ENCODE measurements around the gene IL1RN.

Gene IL1RN

GRCh38 chr2:113104054-113104611, 23.3 kb upstream of the IL1RN start:
- DNase-seq: no peak

- DNase-seq: no peak
Measured at GRCh38 chr2:113105047-113105785, 22.2 kb upstream of the IL1RN start.

GRCh38 chr2:113111121-113111520, 16.3 kb upstream of the IL1RN start:
- DNase-seq: no peak

- no peak for DNase-seq
Measured at GRCh38 chr2:113111823-113112287, 15.5 kb upstream of the IL1RN start.

- no peak for DNase-seq
Measured at GRCh38 chr2:113112441-113112840, 15.0 kb upstream of the IL1RN start.

- no peak for DNase-seq
Measured at GRCh38 chr2:113112871-113113270, 14.5 kb upstream of the IL1RN start.

GRCh38 chr2:113113807-113114206, 13.6 kb upstream of the IL1RN start:
- no peak for DNase-seq

- DNase-seq: no peak
Measured at GRCh38 chr2:113114224-113114945, 13.0 kb upstream of the IL1RN start.

GRCh38 chr2:113114996-113115395, 12.4 kb upstream of the IL1RN start:
- no peak for DNase-seq

- no peak for DNase-seq
Measured at GRCh38 chr2:113116100-113116958, 11.1 kb upstream of the IL1RN start.

- no peak for DNase-seq
Measured at GRCh38 chr2:113117541-113118262, 9.7 kb upstream of the IL1RN start.

- DNase-seq: no peak
Measured at GRCh38 chr2:113118263-113118657, 9.1 kb upstream of the IL1RN start.

- no peak for DNase-seq
Measured at GRCh38 chr2:113119111-113119510, 8.3 kb upstream of the IL1RN start.

- DNase-seq: no peak
Measured at GRCh38 chr2:113120861-113121260, 6.5 kb upstream of the IL1RN start.

- no peak for DNase-seq
Measured at GRCh38 chr2:113122364-113122763, 5.0 kb upstream of the IL1RN start.

- DNase-seq: no peak
Measured at GRCh38 chr2:113123726-113124125, 3.7 kb upstream of the IL1RN start.

- no peak for DNase-seq
Measured at GRCh38 chr2:113124181-113124961, 3.0 kb upstream of the IL1RN start.

- no peak for DNase-seq
Measured at GRCh38 chr2:113124984-113125855, 2.2 kb upstream of the IL1RN start.

GRCh38 chr2:113127646-113128570, 510 bp downstream of the IL1RN start:
- no peak for DNase-seq
